ENCODE measurements around the gene ANO9.

ANO9 gene

DNA sequence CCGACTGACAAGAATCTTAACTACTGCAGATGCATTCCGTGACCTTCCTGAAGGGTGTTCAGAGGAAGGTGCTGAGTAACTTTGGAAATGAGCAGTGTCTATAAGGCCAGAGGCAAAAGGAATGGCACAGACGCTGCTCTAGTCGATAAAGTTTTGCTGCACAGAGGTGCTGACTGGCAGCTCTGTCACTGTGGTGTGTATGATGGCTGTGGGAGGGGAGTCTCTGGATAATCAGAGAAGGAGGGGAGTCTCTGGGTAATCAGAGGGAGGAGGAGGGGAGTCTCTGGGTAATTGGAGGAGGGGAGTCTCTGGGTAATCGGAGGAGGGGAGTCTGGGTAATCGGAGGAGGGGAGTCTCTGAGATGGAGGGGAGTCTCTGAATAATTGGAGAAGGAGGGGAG is 26.7 kb upstream of the ANO9 start:
- TF ChIP-seq CTCF (IDR thresholded peaks at IDR 0.05; ENCODE audit: low read depth, low read length) = no peak
- DNase-seq (ENCODE audit: low read depth, low spot score) = no peak
- H3K4me3 ChIP-seq (ENCODE audit: low read depth, low read length) = no peak overlapping the region
- in situ Hi-C loops (cut with HindIII; ENCODE audit: low sequenced_read_pairs) = no loop called here

GRCh38 chr11:468036-468435 is 26.2 kb upstream of the ANO9 start:
- H3K4me3 ChIP-seq (ENCODE audit: low read depth, low read length) = no peak overlapping the region
- in situ Hi-C loops (cut with HindIII; ENCODE audit: low sequenced_read_pairs) = no loop called here
- DNase-seq (ENCODE audit: low read depth, low spot score) = no peak
- TF ChIP-seq CTCF (IDR thresholded peaks at IDR 0.05; ENCODE audit: low read depth, low read length) = no peak

GRCh38 chr11:465896-466530 is 24.2 kb upstream of the ANO9 start:
- in situ Hi-C loops (cut with HindIII; ENCODE audit: low sequenced_read_pairs) = no loop called here
- no peak overlapping the region for H3K4me3 ChIP-seq (ENCODE audit: low read depth, low read length)
- no peak for DNase-seq (ENCODE audit: low read depth, low spot score)
- TF ChIP-seq CTCF (IDR thresholded peaks at IDR 0.05; ENCODE audit: low read depth, low read length) = no peak

- in situ Hi-C loops (cut with HindIII; ENCODE audit: low sequenced_read_pairs) = no loop called here
- no peak for TF ChIP-seq CTCF (IDR thresholded peaks at IDR 0.05; ENCODE audit: low read depth, low read length)
- DNase-seq (ENCODE audit: low read depth, low spot score) = no peak
- H3K4me3 ChIP-seq (ENCODE audit: low read depth, low read length) = no peak overlapping the region
Observed at GRCh38 chr11:464316-464715, 22.5 kb upstream of the ANO9 start.

DNA sequence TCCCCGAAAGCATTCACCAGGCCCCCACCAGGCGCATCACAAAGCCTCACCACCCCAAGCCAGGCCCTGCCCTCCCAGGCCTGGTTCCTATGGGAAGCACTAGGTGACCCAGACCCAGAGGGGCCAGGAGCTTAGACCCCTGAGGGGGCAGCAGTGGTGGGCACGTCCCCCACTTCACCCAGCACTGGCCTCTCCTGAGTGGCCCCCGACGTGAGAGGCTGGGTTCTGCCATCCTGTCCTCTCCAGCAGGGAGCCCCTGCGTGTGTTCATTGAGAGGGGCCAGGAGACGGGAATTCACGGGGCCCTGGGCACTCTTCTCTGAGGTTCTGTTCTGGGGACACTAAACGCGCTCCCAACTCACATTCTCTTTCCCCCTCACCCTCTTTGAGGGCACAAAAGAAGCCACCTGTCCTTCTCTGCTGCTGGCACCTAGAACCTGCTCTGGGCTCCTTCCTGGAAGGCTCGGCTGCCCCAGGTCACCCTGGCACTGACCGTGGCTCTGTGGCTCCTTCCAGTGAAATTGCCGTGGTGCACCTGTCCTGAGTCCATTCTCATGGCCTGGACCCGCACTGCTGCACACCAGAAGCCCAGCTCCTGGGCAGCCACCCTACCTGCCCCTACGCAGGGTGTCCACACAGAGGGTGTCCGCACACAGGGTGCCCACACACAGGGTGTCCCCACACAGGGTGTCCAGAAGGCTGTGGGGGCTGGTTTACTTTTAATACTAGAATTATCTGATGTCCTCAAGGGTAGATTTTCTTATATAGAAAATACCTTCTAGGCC is 20.5 kb upstream of the ANO9 start:
- in situ Hi-C loops (cut with HindIII; ENCODE audit: low sequenced_read_pairs) = no loop called here
- TF ChIP-seq CTCF (IDR thresholded peaks at IDR 0.05; ENCODE audit: low read depth, low read length) = no peak
- DNase-seq (ENCODE audit: low read depth, low spot score) = no peak
- no peak overlapping the region for H3K4me3 ChIP-seq (ENCODE audit: low read depth, low read length)

DNA sequence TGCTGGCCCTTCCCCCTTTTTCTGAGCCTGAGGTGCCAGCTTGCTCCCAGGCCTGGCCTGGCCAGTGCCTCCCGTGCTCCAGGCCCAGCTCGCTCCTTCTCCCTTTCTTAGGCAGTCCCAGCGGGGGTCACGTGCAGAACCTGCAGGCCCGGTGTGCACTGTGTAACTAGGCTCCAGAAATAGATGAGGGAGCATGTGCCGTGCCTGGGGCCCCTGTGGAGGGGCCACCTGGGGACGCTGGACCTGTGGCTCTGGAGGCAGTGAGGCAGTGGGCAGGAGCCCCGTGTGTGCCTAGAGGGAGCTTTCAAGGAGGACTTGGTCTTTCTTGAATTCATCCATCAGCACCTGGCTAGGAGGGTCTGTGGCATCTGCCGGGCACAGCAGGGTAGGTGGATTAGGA is 19.8 kb upstream of the ANO9 start:
- in situ Hi-C loops (cut with HindIII; ENCODE audit: low sequenced_read_pairs) = no loop called here
- no peak for DNase-seq (ENCODE audit: low read depth, low spot score)
- H3K4me3 ChIP-seq (ENCODE audit: low read depth, low read length) = no peak overlapping the region
- no peak for TF ChIP-seq CTCF (IDR thresholded peaks at IDR 0.05; ENCODE audit: low read depth, low read length)

Measured in astrocyte of the spinal cord (primary cell).